ENCODE measurements around the gene GYPC. TPM values are rescaled to one million over a fixed set of nuclear protein-coding genes. Genes with fewer than 3 reads are reported as not detected.
A peak's percentile ranks its signal among the peaks of the same experiment; 100 is the strongest.

The GYPC gene
- total RNA-seq, 1 donor from 2014 or later: 50.1 TPM

DNA sequence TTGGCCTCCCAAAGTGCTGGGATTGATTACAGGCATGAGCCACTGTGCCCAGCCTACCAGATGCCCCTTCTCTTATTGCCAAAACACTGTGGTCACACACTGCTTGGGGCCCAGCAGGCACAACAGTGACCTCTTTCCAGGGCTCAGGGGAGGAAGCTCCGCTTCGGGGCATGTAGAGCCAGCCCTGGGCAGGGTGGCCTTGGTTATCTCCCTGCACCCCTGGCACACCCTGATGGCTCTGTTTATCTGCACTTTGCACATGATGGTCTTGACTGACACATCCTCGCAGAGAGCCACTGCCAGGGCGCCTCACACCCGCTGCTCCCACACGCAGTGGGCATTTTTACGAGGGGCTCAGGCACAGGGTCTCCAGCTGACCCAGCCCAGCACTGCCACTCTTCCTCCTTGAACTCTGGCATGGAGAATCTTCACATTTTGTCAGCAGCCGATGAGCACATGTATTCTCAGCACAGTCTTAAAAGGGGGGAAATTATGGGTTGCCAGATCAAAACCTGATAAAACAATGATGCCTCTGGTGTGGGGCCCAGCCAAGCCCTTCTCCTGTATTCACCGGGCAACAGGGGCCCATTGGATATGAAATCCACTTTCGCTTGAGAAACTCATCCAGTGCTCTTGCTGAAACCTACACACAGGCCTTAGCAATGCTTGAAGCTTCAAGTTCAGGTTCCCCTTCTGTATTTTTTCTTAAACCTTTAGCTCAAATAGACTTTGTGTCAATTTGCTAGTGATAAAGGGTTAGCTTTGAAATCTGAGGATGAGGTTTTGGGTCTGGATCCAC is 5.9 kb downstream of the GYPC start:
- ChIA-PET CTCF (no interaction called here), POLR2A (no interaction called here)
- Mint-ChIP-seq H3K36me3 (ENCODE audit: low read depth) (peaks cover 17% of the 10 kb centered on the region), H3K4me1 (peaks cover 95% of the 10 kb centered on the region), H3K27ac (peak overlapping the region; percentile 92), H3K27me3 (no peaks in the 10 kb centered on the region), H3K4me3 (no peak overlapping the region), H3K9me3 (no peaks in the 10 kb centered on the region)
- DNase-seq: no peak
- TF ChIP-seq, protein P1, sequence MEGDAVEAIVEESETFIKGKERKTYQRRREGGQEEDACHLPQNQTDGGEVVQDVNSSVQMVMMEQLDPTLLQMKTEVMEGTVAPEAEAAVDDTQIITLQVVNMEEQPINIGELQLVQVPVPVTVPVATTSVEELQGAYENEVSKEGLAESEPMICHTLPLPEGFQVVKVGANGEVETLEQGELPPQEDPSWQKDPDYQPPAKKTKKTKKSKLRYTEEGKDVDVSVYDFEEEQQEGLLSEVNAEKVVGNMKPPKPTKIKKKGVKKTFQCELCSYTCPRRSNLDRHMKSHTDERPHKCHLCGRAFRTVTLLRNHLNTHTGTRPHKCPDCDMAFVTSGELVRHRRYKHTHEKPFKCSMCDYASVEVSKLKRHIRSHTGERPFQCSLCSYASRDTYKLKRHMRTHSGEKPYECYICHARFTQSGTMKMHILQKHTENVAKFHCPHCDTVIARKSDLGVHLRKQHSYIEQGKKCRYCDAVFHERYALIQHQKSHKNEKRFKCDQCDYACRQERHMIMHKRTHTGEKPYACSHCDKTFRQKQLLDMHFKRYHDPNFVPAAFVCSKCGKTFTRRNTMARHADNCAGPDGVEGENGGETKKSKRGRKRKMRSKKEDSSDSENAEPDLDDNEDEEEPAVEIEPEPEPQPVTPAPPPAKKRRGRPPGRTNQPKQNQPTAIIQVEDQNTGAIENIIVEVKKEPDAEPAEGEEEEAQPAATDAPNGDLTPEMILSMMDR (IDR thresholded peaks at IDR 0.05): no peak
- intact Hi-C loops (cut with micrococcal nuclease): no loop called here
- no peak for ATAC-seq (ENCODE audit: low read depth)

DNA sequence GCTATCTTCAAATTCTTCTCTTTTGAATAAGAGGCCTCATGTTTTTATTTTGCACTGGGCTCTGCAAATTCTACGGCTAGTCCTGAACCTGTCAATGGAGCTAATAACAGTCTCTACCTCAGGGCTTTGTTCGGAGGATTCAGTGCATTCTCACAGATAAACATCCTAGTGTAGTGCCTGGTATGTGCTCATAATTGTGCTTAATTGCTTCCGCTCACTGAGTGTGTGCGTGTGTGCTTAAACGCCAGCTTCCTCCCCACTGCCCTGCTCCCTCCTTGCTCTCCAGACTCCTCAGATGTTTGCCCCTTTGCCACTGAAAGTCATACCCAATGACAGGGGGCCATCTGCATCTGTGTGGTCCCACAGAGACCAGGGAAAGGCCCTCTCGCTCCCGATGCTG is 6.7 kb downstream of the GYPC start:
- Mint-ChIP-seq H3K4me1 (peaks cover 89% of the 10 kb centered on the region), H3K36me3 (ENCODE audit: low read depth) (peaks cover 14% of the 10 kb centered on the region), H3K9me3 (no peaks in the 10 kb centered on the region), H3K27me3 (no peaks in the 10 kb centered on the region), H3K27ac (peak overlapping the region; percentile 92), H3K4me3 (peak overlapping the region; percentile 38)
- DNase-seq (no peak), ATAC-seq (ENCODE audit: low read depth) (no peak)
- TF ChIP-seq, protein P1 (IDR thresholded peaks at IDR 0.05): no peak
- ChIA-PET CTCF (no interaction called here), POLR2A (no interaction called here)
- intact Hi-C loops (cut with micrococcal nuclease): no loop called here

DNA sequence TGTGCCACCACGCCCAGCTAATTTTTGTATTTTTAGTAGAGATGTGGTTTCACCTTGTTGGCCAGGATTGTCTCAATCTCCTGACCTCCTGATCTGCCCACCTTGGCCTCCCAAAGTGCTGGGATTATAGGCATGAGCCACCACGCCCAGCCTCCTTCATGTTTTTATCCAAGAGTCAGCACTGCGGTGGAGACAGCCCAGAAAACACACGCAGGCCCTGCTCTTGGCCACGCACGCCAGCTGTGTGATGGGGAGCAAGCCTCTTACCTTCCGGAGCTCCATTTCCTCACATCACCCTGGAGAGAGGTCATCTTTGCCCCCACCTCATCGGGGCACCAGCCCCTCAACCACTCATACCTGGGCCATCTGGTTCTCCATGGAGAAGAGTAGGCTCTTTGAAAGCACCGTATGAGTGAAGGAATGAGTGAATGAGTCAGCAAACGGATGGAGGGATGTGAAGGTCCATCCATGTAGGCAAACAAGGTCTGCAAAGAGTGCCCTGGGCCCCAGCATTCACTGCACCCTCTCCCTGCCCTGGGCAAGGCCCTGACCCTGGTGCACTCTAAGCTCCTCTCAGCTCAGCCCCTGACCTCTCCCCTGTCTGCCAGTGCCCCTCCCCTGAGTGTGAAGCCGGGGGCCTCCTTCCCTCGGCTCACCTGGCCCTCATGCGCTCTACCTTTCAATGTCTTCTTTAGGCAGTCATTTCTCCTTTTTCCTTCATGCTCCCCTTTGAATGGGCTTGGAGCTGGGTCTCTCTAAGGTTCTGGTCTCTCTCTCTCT is 7.4 kb downstream of the GYPC start:
- DNase-seq (no peak), ATAC-seq (ENCODE audit: low read depth) (no peak)
- Mint-ChIP-seq H3K4me3 (peak overlapping the region; percentile 74), H3K27ac (peak overlapping the region; percentile 92), H3K27me3 (no peaks in the 10 kb centered on the region), H3K9me3 (no peaks in the 10 kb centered on the region), H3K36me3 (ENCODE audit: low read depth) (peaks cover 15% of the 10 kb centered on the region), H3K4me1 (peaks cover 82% of the 10 kb centered on the region)
- ChIA-PET POLR2A (interaction anchor here (0.8 kb wide), 1 partner anchor 8 kb away, joined by 4 read pairs; the partner anchor contains the start of gene GYPC), CTCF (interaction anchor here (1.3 kb wide), 1 partner anchor 135 kb away, joined by 7 read pairs; no protein-coding TSS in a partner anchor)
- TF ChIP-seq, protein P1 (IDR thresholded peaks at IDR 0.05): no peak
- intact Hi-C loops (cut with micrococcal nuclease): no loop called here

DNA sequence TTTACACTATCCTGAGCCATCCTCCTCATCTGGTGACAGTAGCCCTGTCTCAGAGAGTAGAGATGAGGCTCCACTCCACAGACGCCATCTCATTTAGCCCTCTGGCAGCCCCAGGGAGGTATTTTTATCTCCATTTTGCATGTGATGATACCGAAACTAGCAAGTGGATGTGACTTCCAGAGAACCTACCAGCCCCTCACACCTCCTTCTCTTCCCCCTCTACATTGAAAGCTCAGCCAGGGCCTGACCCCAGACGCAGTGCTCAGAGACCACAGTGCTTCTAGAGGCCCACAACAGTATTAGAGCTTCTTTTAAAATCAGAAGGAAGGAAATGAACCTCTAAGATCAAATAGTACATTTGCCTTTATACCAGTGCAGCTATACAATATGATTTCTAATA is 8.3 kb downstream of the GYPC start:
- DNase-seq: no peak
- peak overlapping the region; percentile 74 for H3K4me3 Mint-ChIP-seq
- ATAC-seq (ENCODE audit: low read depth): peak; percentile 80
- H3K27me3 Mint-ChIP-seq: no peaks in the 10 kb centered on the region
- peaks cover 76% of the 10 kb centered on the region for H3K4me1 Mint-ChIP-seq
- POLR2A ChIA-PET: interaction anchor here (0.6 to 0.8 kb wide), 2 partner anchors 9 to 1413 kb away, joined by 3 to 4 read pairs; partner anchors contain the start of gene GYPC
- TF ChIP-seq, protein P1 (IDR thresholded peaks at IDR 0.05): no peak
- peak overlapping the region; percentile 92 for H3K27ac Mint-ChIP-seq
- intact Hi-C loops (cut with micrococcal nuclease): loop anchor here (1.0 kb wide), 1 partner anchor 8 kb away; the partner anchor contains the start of gene GYPC
- H3K36me3 Mint-ChIP-seq (ENCODE audit: low read depth): peaks cover 19% of the 10 kb centered on the region
- no peaks in the 10 kb centered on the region for H3K9me3 Mint-ChIP-seq
- CTCF ChIA-PET: interaction anchor here (1.3 kb wide), 1 partner anchor 136 kb away, joined by 7 read pairs; no protein-coding TSS in a partner anchor

All from activated B cell treated with CpG ODN at 0.5 μM for 24 hours (primary cell).